ENCODE data around the gene NOCT.
"Not testable (repeated sequence)": the region's sequence is repeated elsewhere in the genome, so short reads cannot be mapped to it uniquely, and the experiment has no call there.

Gene NOCT

GRCh38 chr4:139018501-139018900 lies 2.9 kb downstream of the NOCT start:
- no peak overlapping the region for H3K23ac ChIP-seq (ENCODE audit: low read depth, low read length, poor library complexity)
- H4K91ac ChIP-seq (ENCODE audit: low read depth, low read length, poor library complexity) = no peak overlapping the region
- H3K14ac ChIP-seq (ENCODE audit: low read length) = no peak overlapping the region
- H2BK120ac ChIP-seq (ENCODE audit: low read depth, low read length) = no peak overlapping the region
- H3K9me3 ChIP-seq (replicated peaks in 1 of 2; ENCODE audit: control insufficient read depth in 2 of 2, insufficient read depth in 1 of 2, low read depth in 1 of 2, low read length in 2 of 2) = no peaks in the 10 kb centered on the region
- H3K79me1 ChIP-seq (ENCODE audit: low read depth, low read length) = peaks cover 2% of the 10 kb centered on the region
- H3K36me3 ChIP-seq (replicated peaks in 1 of 2; ENCODE audit: control insufficient read depth in 2 of 2, insufficient read depth in 2 of 2, low read length in 2 of 2) = peaks cover 0 to 19% of the 10 kb centered on the region in 2 donors
- no peak overlapping the region for H3K4ac ChIP-seq (ENCODE audit: low read length)
- no peaks in the 10 kb centered on the region for H3K27me3 ChIP-seq (ENCODE audit: control insufficient read depth in 3 of 3, insufficient read depth in 3 of 3, low read depth in 1 of 3, low read length in 3 of 3)
- H3K27ac ChIP-seq (replicated peaks; ENCODE audit: low read length) = no peak overlapping the region
- H3K18ac ChIP-seq (ENCODE audit: low read length) = no peak overlapping the region
- no peak for DNase-seq (ENCODE audit: low spot score)
- no peak overlapping the region for H2BK12ac ChIP-seq (ENCODE audit: low read length)
- no peak overlapping the region for H2AFZ ChIP-seq (ENCODE audit: low read length)
- no peak overlapping the region for H2AK5ac ChIP-seq (ENCODE audit: low read depth, low read length)
- no peak overlapping the region for H2BK15ac ChIP-seq (ENCODE audit: low read length)
- no peak overlapping the region for H3K4me2 ChIP-seq (ENCODE audit: insufficient read depth, low read length, poor library complexity, severe bottlenecking)
- no peak overlapping the region for H4K8ac ChIP-seq (ENCODE audit: low read depth, low read length)
- no peak overlapping the region for H2BK5ac ChIP-seq (ENCODE audit: low read length)
- peaks cover 5 to 14% of the 10 kb centered on the region in 2 donors for H3K4me1 ChIP-seq (ENCODE audit: control insufficient read depth in 2 of 2, insufficient read depth in 1 of 2, low read depth in 1 of 2, low read length in 2 of 2)
- no peak overlapping the region for H3K9ac ChIP-seq (ENCODE audit: low read depth, low read length, poor library complexity)
- H3K4me3 ChIP-seq (ENCODE audit: low read length in 2 of 2) = no peak overlapping the region

- Histone ChIP-seq H2BK15ac (ENCODE audit: low read length) (no peak overlapping the region), H3K9me3 (replicated peaks in 1 of 2; ENCODE audit: control insufficient read depth in 2 of 2, insufficient read depth in 1 of 2, low read depth in 1 of 2, low read length in 2 of 2) (no peaks in the 10 kb centered on the region), H3K18ac (ENCODE audit: low read length) (no peak overlapping the region), H3K14ac (ENCODE audit: low read length) (no peak overlapping the region), H3K27me3 (ENCODE audit: control insufficient read depth in 3 of 3, insufficient read depth in 3 of 3, low read depth in 1 of 3, low read length in 3 of 3) (no peaks in the 10 kb centered on the region), H2BK5ac (ENCODE audit: low read length) (no peak overlapping the region), H3K4ac (ENCODE audit: low read length) (no peak overlapping the region), H3K36me3 (replicated peaks in 1 of 2; ENCODE audit: control insufficient read depth in 2 of 2, insufficient read depth in 2 of 2, low read length in 2 of 2) (peaks cover 0 to 22% of the 10 kb centered on the region in 2 donors), H3K27ac (replicated peaks; ENCODE audit: low read length) (no peak overlapping the region), H4K8ac (ENCODE audit: low read depth, low read length) (no peak overlapping the region), H3K79me1 (ENCODE audit: low read depth, low read length) (peaks cover 2% of the 10 kb centered on the region), H2AFZ (ENCODE audit: low read length) (no peak overlapping the region), H2BK120ac (ENCODE audit: low read depth, low read length) (no peak overlapping the region), H3K9ac (ENCODE audit: low read depth, low read length, poor library complexity) (no peak overlapping the region), H4K91ac (ENCODE audit: low read depth, low read length, poor library complexity) (no peak overlapping the region), H3K4me1 (ENCODE audit: control insufficient read depth in 2 of 2, insufficient read depth in 1 of 2, low read depth in 1 of 2, low read length in 2 of 2) (peaks cover 5 to 10% of the 10 kb centered on the region in 2 donors), H3K4me3 (ENCODE audit: low read length in 2 of 2) (no peak overlapping the region), H2AK5ac (ENCODE audit: low read depth, low read length) (no peak overlapping the region), H2BK12ac (ENCODE audit: low read length) (no peak overlapping the region), H3K4me2 (ENCODE audit: insufficient read depth, low read length, poor library complexity, severe bottlenecking) (no peak overlapping the region), H3K23ac (ENCODE audit: low read depth, low read length, poor library complexity) (no peak overlapping the region)
- no peak for DNase-seq (ENCODE audit: low spot score)
- WGBS, 2 donors (ENCODE audit: extremely low coverage in 2 of 2, insufficient read length in 2 of 2, insufficient replicate concordance in 1 of 2) = no CpG with 5 or more reads among the region's 10 CpGs
These were observed 3.6 kb downstream of the NOCT start for GRCh38 chr4:139018971-139019758.

GRCh38 chr4:139020384-139020783 lies 4.8 kb downstream of the NOCT start:
- H3K4ac ChIP-seq (ENCODE audit: low read length) = no peak overlapping the region
- no peak overlapping the region for H3K14ac ChIP-seq (ENCODE audit: low read length)
- no peak overlapping the region for H2BK120ac ChIP-seq (ENCODE audit: low read depth, low read length)
- H2AK5ac ChIP-seq (ENCODE audit: low read depth, low read length) = no peak overlapping the region
- no peaks in the 10 kb centered on the region for H3K27me3 ChIP-seq (ENCODE audit: control insufficient read depth in 3 of 3, insufficient read depth in 3 of 3, low read depth in 1 of 3, low read length in 3 of 3)
- H2BK12ac ChIP-seq (ENCODE audit: low read length) = no peak overlapping the region
- no CpG with 5 or more reads among the region's 4 CpGs for WGBS, 2 donors (ENCODE audit: extremely low coverage in 2 of 2, insufficient read length in 2 of 2, insufficient replicate concordance in 1 of 2)
- no peak overlapping the region for H2AFZ ChIP-seq (ENCODE audit: low read length)
- DNase-seq (ENCODE audit: low spot score) = no peak
- H3K23ac ChIP-seq (ENCODE audit: low read depth, low read length, poor library complexity) = no peak overlapping the region
- no peaks in the 10 kb centered on the region for H3K9me3 ChIP-seq (replicated peaks in 1 of 2; ENCODE audit: control insufficient read depth in 2 of 2, insufficient read depth in 1 of 2, low read depth in 1 of 2, low read length in 2 of 2)
- no peak overlapping the region for H4K91ac ChIP-seq (ENCODE audit: low read depth, low read length, poor library complexity)
- H3K9ac ChIP-seq (ENCODE audit: low read depth, low read length, poor library complexity) = no peak overlapping the region
- H4K8ac ChIP-seq (ENCODE audit: low read depth, low read length) = no peak overlapping the region
- no peak overlapping the region for H3K27ac ChIP-seq (replicated peaks; ENCODE audit: low read length)
- H3K4me2 ChIP-seq (ENCODE audit: insufficient read depth, low read length, poor library complexity, severe bottlenecking) = no peak overlapping the region
- H2BK15ac ChIP-seq (ENCODE audit: low read length) = no peak overlapping the region
- peaks cover 0 to 32% of the 10 kb centered on the region in 2 donors for H3K36me3 ChIP-seq (replicated peaks in 1 of 2; ENCODE audit: control insufficient read depth in 2 of 2, insufficient read depth in 2 of 2, low read length in 2 of 2)
- H3K4me3 ChIP-seq (ENCODE audit: low read length in 2 of 2) = no peak overlapping the region
- H3K79me1 ChIP-seq (ENCODE audit: low read depth, low read length) = peaks cover 2% of the 10 kb centered on the region
- peaks cover 0 to 3% of the 10 kb centered on the region in 2 donors for H3K4me1 ChIP-seq (ENCODE audit: control insufficient read depth in 2 of 2, insufficient read depth in 1 of 2, low read depth in 1 of 2, low read length in 2 of 2)
- no peak overlapping the region for H3K18ac ChIP-seq (ENCODE audit: low read length)
- H2BK5ac ChIP-seq (ENCODE audit: low read length) = no peak overlapping the region

GRCh38 chr4:139021071-139021470 lies 5.5 kb downstream of the NOCT start:
- H2BK5ac ChIP-seq (ENCODE audit: low read length); H2AK5ac ChIP-seq (ENCODE audit: low read depth, low read length); H3K18ac ChIP-seq (ENCODE audit: low read length); H3K14ac ChIP-seq (ENCODE audit: low read length); H3K23ac ChIP-seq (ENCODE audit: low read depth, low read length, poor library complexity); H3K4me3 ChIP-seq (ENCODE audit: low read length in 2 of 2); H2BK120ac ChIP-seq (ENCODE audit: low read depth, low read length); DNase-seq (ENCODE audit: low spot score); H4K8ac ChIP-seq (ENCODE audit: low read depth, low read length); H2BK15ac ChIP-seq (ENCODE audit: low read length); H3K9me3 ChIP-seq (replicated peaks in 1 of 2; ENCODE audit: control insufficient read depth in 2 of 2, insufficient read depth in 1 of 2, low read depth in 1 of 2, low read length in 2 of 2); H3K4me2 ChIP-seq (ENCODE audit: insufficient read depth, low read length, poor library complexity, severe bottlenecking); H3K79me1 ChIP-seq (ENCODE audit: low read depth, low read length); H3K9ac ChIP-seq (ENCODE audit: low read depth, low read length, poor library complexity); H2BK12ac ChIP-seq (ENCODE audit: low read length); H3K27ac ChIP-seq (replicated peaks; ENCODE audit: low read length); H4K91ac ChIP-seq (ENCODE audit: low read depth, low read length, poor library complexity); H3K4me1 ChIP-seq (ENCODE audit: control insufficient read depth in 2 of 2, insufficient read depth in 1 of 2, low read depth in 1 of 2, low read length in 2 of 2); H2AFZ ChIP-seq (ENCODE audit: low read length); H3K27me3 ChIP-seq (ENCODE audit: control insufficient read depth in 3 of 3, insufficient read depth in 3 of 3, low read depth in 1 of 3, low read length in 3 of 3); H3K4ac ChIP-seq (ENCODE audit: low read length): not testable (repeated sequence)
- WGBS, 2 donors (ENCODE audit: extremely low coverage in 2 of 2, insufficient read length in 2 of 2, insufficient replicate concordance in 1 of 2) = no CpG with 5 or more reads among the region's 12 CpGs
- H3K36me3 ChIP-seq (replicated peaks in 1 of 2; ENCODE audit: control insufficient read depth in 2 of 2, insufficient read depth in 2 of 2, low read length in 2 of 2) = peaks cover 0 to 32% of the 10 kb centered on the region in 2 donors

All from neuronal stem cell (in vitro differentiated cells).